Breast epithelium (tissue), 3 donors: ENCODE data around the gene MAPK11.

ENCODE experiments used
- CTCF ChIP-seq, 3 donors: fragments of 450-650 bp; IDR thresholded peaks; one replicate each; pipeline ENCODE4 v1.5.1; 2016 to 2017; ENCODE audit warnings: antibody characterized with exemption in 3 of 3, mild to moderate bottlenecking in 3 of 3, moderate library complexity in 3 of 3
- POLR2A ChIP-seq: fragments of 450-650 bp; IDR thresholded peaks from one replicate; pipeline ENCODE4 v1.6.1; 2016; ENCODE audit warnings: antibody characterized with exemption, mild to moderate bottlenecking, moderate library complexity
- POLR2AphosphoS5 ChIP-seq, 3 donors: sonication (generic); formaldehyde crosslinking; IDR thresholded peaks; one replicate each; pipeline ENCODE4 v1.6.1; 2017; ENCODE audit warnings: antibody characterized with exemption in 3 of 3

DNA sequence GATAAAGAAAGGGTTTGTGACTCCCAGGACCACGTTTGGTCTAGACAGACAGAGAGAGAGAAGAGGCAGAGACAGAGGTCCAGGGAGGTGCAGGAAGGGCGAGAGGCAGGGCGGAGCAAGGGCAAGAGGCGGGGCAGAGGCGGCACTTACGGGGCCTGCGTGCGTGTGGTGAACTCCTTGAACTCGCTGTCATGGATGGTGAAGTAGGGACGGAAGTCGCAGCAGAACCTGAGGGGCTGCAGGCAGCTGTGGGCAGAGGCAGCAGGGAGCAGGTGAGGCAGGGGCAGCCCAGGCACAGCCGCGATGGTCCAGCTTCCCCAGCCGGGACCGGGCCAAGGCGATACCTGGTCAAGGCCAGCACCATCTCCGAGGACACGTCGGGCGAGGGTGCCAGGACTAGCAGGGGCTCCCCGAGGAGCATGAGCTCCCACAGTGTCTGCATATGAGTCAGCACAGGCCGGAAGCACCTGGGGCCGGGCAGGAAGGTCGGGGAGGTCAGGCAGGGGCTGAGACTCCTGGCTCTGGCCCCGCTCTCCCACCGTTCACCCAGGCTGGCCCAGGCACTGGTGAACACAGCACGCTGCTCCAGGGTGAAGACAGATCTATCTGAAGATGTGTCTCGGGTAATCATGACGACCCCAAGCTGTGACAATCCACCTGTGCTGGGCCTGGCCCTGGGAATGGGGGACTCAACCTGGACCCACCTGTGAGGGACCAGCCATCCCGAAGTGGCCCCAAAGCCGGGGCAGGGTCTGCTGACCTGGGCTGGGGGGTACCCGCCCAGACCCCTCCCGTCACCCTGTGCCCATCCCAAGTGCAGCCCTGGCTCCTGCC lies 44.5 kb upstream of the MAPK11 start:
- TF ChIP-seq POLR2AphosphoS5 (IDR thresholded peaks at IDR 0.05) (no peak), CTCF (IDR thresholded peaks at IDR 0.05) (no peak), POLR2A (no peak)
